Smooth muscle cell (in vitro differentiated cells): ENCODE results near the gene GPR87. TPM values are rescaled to one million over a fixed set of nuclear protein-coding genes. Genes with fewer than 3 reads are reported as not detected.

Source experiments
- DNase-seq: peaks from one replicate; lab custom pipeline; 2025; ENCODE audit not compliant: unreplicated experiment; lab: John Stamatoyannopoulos, UW
- H2AFZ ChIP-seq: fragments of 200-600 bp; sonication (generic); 2 replicates; pipeline ENCODE4 v1.6.0; 2016; ENCODE audit warnings: antibody characterized with exemption, low read depth, mild to moderate bottlenecking
- H3F3A ChIP-seq: fragments of 200-600 bp; sonication (generic); 2 replicates; pipeline ENCODE4 v1.6.0; 2017; ENCODE audit warnings: antibody characterized with exemption, low read depth
- H3K27ac ChIP-seq: fragments of 200-600 bp; sonication (generic); 2 replicates; pipeline ENCODE4 v1.5.1; 2016; ENCODE audit warnings: low read depth, mild to moderate bottlenecking
- H3K27me3 ChIP-seq: fragments of 200-600 bp; sonication (generic); 2 replicates; pipeline ENCODE4 v1.6.1; 2016; ENCODE audit warnings: low read depth, mild to moderate bottlenecking
- H3K36me3 ChIP-seq: fragments of 200-600 bp; sonication (generic); 2 replicates; pipeline ENCODE4 v1.5.1; 2016; ENCODE audit warnings: low read depth
- H3K4me1 ChIP-seq: fragments of 200-600 bp; sonication (generic); 2 replicates; pipeline ENCODE4 v1.5.1; 2016; ENCODE audit warnings: low read depth
- H3K4me2 ChIP-seq: fragments of 200-600 bp; sonication (generic); 2 replicates; pipeline ENCODE4 v1.6.0; 2016; ENCODE audit warnings: mild to moderate bottlenecking
- H3K4me3 ChIP-seq: fragments of 200-600 bp; sonication (generic); 2 replicates; pipeline ENCODE4 v1.5.1; 2016; ENCODE audit warnings: mild to moderate bottlenecking
- H3K79me2 ChIP-seq: fragments of 200-600 bp; sonication (generic); 2 replicates; pipeline ENCODE4 v1.6.0; 2016; ENCODE audit warnings: low read depth, mild to moderate bottlenecking
- H3K9ac ChIP-seq: fragments of 200-600 bp; sonication (generic); 2 replicates; pipeline ENCODE4 v1.6.0; 2016; ENCODE audit warnings: low read depth
- H3K9me3 ChIP-seq: fragments of 200-600 bp; sonication (generic); replicated peaks from 2 replicates; pipeline ENCODE4 v1.5.1; 2016; ENCODE audit warnings: low read depth
- H4K20me1 ChIP-seq: fragments of 200-600 bp; sonication (generic); 2 replicates; pipeline ENCODE4 v1.6.0; 2016; ENCODE audit warnings: low read depth
- WGBS: methylation state at CpG from one replicate; pipeline ENCODE4 v1.1.7; 2016; ENCODE audit warnings: low lambda C conversion rate; 5-methylcytosine and 5-hydroxymethylcytosine counted together
- polyA plus RNA-seq: library from polyadenylated mRNA; unstranded; fragments of >200 nt; fragmentation: Nextera tagmentation; extraction: Ambion mirVana; gene quantifications from 2 replicates; pipeline ENCODE4 v1.2.1, GENCODE V29; 2016
- total RNA-seq: library from RNA; depleted of rRNA; stranded (reverse); fragments of >200 nt; gene quantifications from 2 replicates; pipeline ENCODE4 v1.2.3, GENCODE V29; 2014
- TF ChIP-seq, protein P1 (sequence below): fragments of 200-600 bp; sonication (generic); IDR thresholded peaks from 2 replicates; pipeline ENCODE4 v1.5.1; 2017; ENCODE audit warnings: borderline replicate concordance, mild to moderate bottlenecking, antibody characterized with exemption; ENCODE audit not compliant: insufficient read depth, poor library complexity, severe bottlenecking

Gene GPR87
- total and polyA plus RNA-seq, 2 experiments from 2014 or later: 5.1 to 24.0 TPM

DNA sequence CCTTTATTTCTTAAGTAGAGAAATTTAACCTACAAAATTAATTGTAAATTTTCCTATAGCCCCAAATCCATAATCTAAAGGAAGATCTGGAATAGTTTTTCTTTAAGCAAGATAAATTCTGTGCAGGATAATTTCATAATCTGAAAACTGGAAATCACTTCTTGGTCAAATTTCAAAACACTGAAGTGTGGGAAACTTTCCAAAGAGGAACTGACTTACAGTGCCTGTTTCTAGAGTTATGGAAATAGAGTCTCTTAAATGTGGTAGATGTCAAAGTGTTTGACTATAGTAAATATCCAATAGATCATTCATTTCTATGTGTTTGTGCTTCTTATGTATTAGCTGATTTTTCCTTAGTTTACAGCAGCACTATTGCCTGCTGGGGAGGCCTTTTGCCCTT, 14.3 kb upstream of the GPR87 start:
- Histone ChIP-seq H3K27ac (no peak overlapping the region), H3K9me3 (no peaks in the 10 kb centered on the region), H4K20me1 (no peaks in the 10 kb centered on the region), H3K4me3 (no peak overlapping the region), H3K9ac (no peak overlapping the region), H3K4me2 (no peak overlapping the region), H3K4me1 (no peaks in the 10 kb centered on the region), H3K36me3 (no peaks in the 10 kb centered on the region), H3F3A (no peaks in the 10 kb centered on the region), H3K27me3 (no peaks in the 10 kb centered on the region), H3K79me2 (no peaks in the 10 kb centered on the region), H2AFZ (no peak overlapping the region)
- no peak for DNase-seq
- TF ChIP-seq, protein P1, sequence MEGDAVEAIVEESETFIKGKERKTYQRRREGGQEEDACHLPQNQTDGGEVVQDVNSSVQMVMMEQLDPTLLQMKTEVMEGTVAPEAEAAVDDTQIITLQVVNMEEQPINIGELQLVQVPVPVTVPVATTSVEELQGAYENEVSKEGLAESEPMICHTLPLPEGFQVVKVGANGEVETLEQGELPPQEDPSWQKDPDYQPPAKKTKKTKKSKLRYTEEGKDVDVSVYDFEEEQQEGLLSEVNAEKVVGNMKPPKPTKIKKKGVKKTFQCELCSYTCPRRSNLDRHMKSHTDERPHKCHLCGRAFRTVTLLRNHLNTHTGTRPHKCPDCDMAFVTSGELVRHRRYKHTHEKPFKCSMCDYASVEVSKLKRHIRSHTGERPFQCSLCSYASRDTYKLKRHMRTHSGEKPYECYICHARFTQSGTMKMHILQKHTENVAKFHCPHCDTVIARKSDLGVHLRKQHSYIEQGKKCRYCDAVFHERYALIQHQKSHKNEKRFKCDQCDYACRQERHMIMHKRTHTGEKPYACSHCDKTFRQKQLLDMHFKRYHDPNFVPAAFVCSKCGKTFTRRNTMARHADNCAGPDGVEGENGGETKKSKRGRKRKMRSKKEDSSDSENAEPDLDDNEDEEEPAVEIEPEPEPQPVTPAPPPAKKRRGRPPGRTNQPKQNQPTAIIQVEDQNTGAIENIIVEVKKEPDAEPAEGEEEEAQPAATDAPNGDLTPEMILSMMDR: no peak

GRCh38 chr3:151330379-151330778, 13.8 kb upstream of the GPR87 start:
- no peak overlapping the region for H3K4me2 ChIP-seq
- no peak overlapping the region for H2AFZ ChIP-seq
- no peak overlapping the region for H3K4me3 ChIP-seq
- H3K27ac ChIP-seq: no peak overlapping the region
- WGBS: 70% methylated on average over 4 of the region's 4 CpGs
- H3K36me3 ChIP-seq: no peaks in the 10 kb centered on the region
- H3K79me2 ChIP-seq: no peaks in the 10 kb centered on the region
- TF ChIP-seq, protein P1: no peak
- no peaks in the 10 kb centered on the region for H3K9me3 ChIP-seq
- no peak for DNase-seq
- H3K27me3 ChIP-seq: no peaks in the 10 kb centered on the region
- H3K4me1 ChIP-seq: no peaks in the 10 kb centered on the region
- H3F3A ChIP-seq: no peaks in the 10 kb centered on the region
- no peaks in the 10 kb centered on the region for H4K20me1 ChIP-seq
- no peak overlapping the region for H3K9ac ChIP-seq

GRCh38 chr3:151329363-151329762, 12.7 kb upstream of the GPR87 start, which contains the start of gene P2RY13:
Gene P2RY13, minus strand, starts transcription at chr3:151329549. Its CDS starts 21 bp downstream, at chr3:151329528.
- TF ChIP-seq, protein P1: no peak
- Histone ChIP-seq H3F3A (no peaks in the 10 kb centered on the region), H3K27ac (no peak within 1 kb of the TSS), H3K36me3 (no peaks in the 10 kb centered on the region), H3K27me3 (no peaks in the 10 kb centered on the region), H3K9me3 (no peaks in the 10 kb centered on the region), H3K4me3 (no peak within 1 kb of the TSS), H2AFZ (no peak within 1 kb of the TSS), H3K4me1 (no peaks in the 10 kb centered on the region), H3K79me2 (no peaks in the 10 kb centered on the region), H3K9ac (no peak within 1 kb of the TSS), H3K4me2 (no peak within 1 kb of the TSS), H4K20me1 (no peaks in the 10 kb centered on the region)
- DNase-seq: no peak
- WGBS: 97% methylated on average over 1 of the region's 1 CpG

DNA sequence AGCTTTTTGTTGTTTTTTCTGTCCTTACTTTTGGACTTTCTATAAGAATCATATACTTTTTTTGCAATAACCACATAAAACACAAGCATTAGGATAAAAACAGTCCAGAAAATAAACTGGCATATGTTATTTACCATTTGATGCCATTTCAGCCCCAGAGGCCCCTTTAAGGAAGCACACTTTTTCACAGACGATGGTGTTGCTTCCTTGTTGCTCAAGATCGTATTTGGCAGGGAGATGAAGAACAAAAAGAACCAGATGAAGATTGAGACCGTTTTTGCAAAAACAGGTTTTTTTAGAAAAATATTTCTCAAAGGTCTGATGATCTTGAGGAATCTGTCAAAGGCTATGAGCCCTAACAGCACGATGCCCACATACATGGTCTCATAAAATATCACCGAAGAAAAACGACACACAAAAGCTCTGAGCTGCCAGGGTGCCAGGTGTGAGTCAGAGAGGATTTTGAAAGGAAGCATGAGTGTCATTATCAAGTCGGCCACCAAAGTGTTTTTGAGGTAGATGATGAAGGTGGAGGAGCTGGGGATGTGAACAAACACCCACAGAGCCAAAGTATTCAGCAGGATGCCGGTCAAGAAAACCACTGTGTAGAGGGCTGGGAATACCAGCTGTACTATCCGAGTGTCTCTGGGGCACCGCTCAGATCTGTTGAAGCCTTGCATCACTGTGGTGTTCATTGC, 11.8 kb upstream of the GPR87 start:
- 75% methylated on average over 10 of the region's 10 CpGs for WGBS
- no peaks in the 10 kb centered on the region for H3K27me3 ChIP-seq
- H3F3A ChIP-seq: no peaks in the 10 kb centered on the region
- no peaks in the 10 kb centered on the region for H3K4me1 ChIP-seq
- H3K4me3 ChIP-seq: no peak overlapping the region
- TF ChIP-seq, protein P1: no peak
- H3K27ac ChIP-seq: no peak overlapping the region
- H4K20me1 ChIP-seq: no peaks in the 10 kb centered on the region
- no peaks in the 10 kb centered on the region for H3K79me2 ChIP-seq
- no peaks in the 10 kb centered on the region for H3K9me3 ChIP-seq
- no peak for DNase-seq
- no peak overlapping the region for H2AFZ ChIP-seq
- H3K4me2 ChIP-seq: no peak overlapping the region
- no peaks in the 10 kb centered on the region for H3K36me3 ChIP-seq
- H3K9ac ChIP-seq: no peak overlapping the region
